Adrenal gland (tissue), 12 donors: ENCODE measurements around the gene TRIM46. TPM values are rescaled to one million over a fixed set of nuclear protein-coding genes. Genes with fewer than 3 reads are reported as not detected.

Source experiments
- DNase-seq, 7 donors: peaks; one replicate each; pipeline ENCODE4 v3.0.0-alpha.2; 2019 to 2020
- H3K27ac ChIP-seq, 5 donors: fragments of 200-600 bp; sonication (generic) in 4 of 5; 1 replicate in 3 of 5; 2 replicates in 2 of 5; pipeline versions ENCODE4 v1.5.1 to v1.8.0; 2016 to 2020; ENCODE audit warnings: mild to moderate bottlenecking in 1 of 5
- H3K27me3 ChIP-seq: fragments of 200-600 bp; 2 replicates; pipeline ENCODE4 v1.8.0; 2021
- H3K36me3 ChIP-seq, 2 donors: fragments of 200-600 bp; replicated peaks in 1 of 2; 1 replicate in 1 of 2; 2 replicates in 1 of 2; pipeline versions ENCODE4 v1.5.1 to v1.8.0; 2018 to 2022
- H3K4me1 ChIP-seq, 2 donors: fragments of 200-600 bp; replicated peaks in 1 of 2; 1 replicate in 1 of 2; 2 replicates in 1 of 2; pipeline versions ENCODE4 v1.5.1 to v1.8.0; 2018 to 2021
- H3K4me3 ChIP-seq, 4 donors: fragments of 200-600 bp; sonication (generic) in 3 of 4; one replicate each; pipeline ENCODE4 v1.5.1; 2016 to 2018
- H3K9me3 ChIP-seq, 3 donors: fragments of 200-600 bp; sonication (generic) in 1 of 3; replicated peaks in 1 of 3; 1 replicate in 2 of 3; 2 replicates in 1 of 3; pipeline versions ENCODE4 v1.5.1 to v1.8.0; 2016 to 2021
- POLR2A ChIP-seq, 2 donors: fragments of 450-650 bp; IDR thresholded peaks; one replicate each; pipeline ENCODE4 v1.6.1; 2017; ENCODE audit warnings: antibody characterized with exemption in 2 of 2, mild to moderate bottlenecking in 2 of 2, moderate library complexity in 1 of 2
- WGBS, 4 donors: extraction: QIAGEN DNeasy Blood & Tissue Kit in 2 of 4; methylation state at CpG; one replicate each; pipeline versions ENCODE4 v1.1.5 to v1.1.7; 2013 to 2017; 5-methylcytosine and 5-hydroxymethylcytosine counted together
- intact Hi-C, 2 donors: fragments of 100-400 bp; cut with DNase I; formaldehyde crosslinking; loops; one replicate each; pipeline versions ENCODE4 v1.14.1 to v1.15.0; 2022 to 2023
- polyA plus RNA-seq, 3 donors: library from polyadenylated mRNA; stranded (reverse); fragments of 200-250 nt in 2 of 3; fragments of 350-450 nt in 1 of 3; fragmentation: Illumina TruSeq in 1 of 3; extraction: RNeasy Lipid Tissue Mini Kit (QIAGEN cat#74804) in 1 of 3; gene quantifications; one replicate each; pipeline ENCODE4 v1.2.3, GENCODE V29; 2013 to 2014
- total RNA-seq, 9 donors: library from RNA; depleted of rRNA in 4 of 9; stranded (reverse); fragments of >200 nt in 4 of 9; fragments of 120-200 nt in 1 of 9; fragmentation: NEBNext Ultra II Directional in 1 of 9; extraction: Animal tissue kit (Norgen Biotek cat#: 25700) in 1 of 9; gene quantifications; one replicate each; pipeline versions ENCODE4 v1.1.0 to v1.2.4, GENCODE V29; 2013 to 2023
- TF ChIP-seq, protein P1 (sequence below), 6 experiments: fragments of 450-650 bp in 4 of 6; fragments of 200-600 bp in 2 of 6; sonication (generic) in 1 of 6; IDR thresholded peaks; 1 replicate in 5 of 6; 2 replicates in 1 of 6; pipeline versions ENCODE4 v1.5.1 to v1.8.0; 2016 to 2021; ENCODE audit warnings: antibody characterized with exemption in 6 of 6, mild to moderate bottlenecking in 2 of 6, moderate library complexity in 1 of 6
- donor health status: healthy with polysubstance abuse.
- donor health status: Bipolar disorder and iron deficiency.
- donor health status: DM: yes; HTN: yes; CAD: no.
- donor health status: DM: no; HTN: no; CAD: no.
- donor health status: DM: no; HTN: no; CAD: no.
- donor health status: DM: yes; HTN: yes; CAD: no.

TRIM46 gene
- total and polyA plus RNA-seq, 12 donors, result 0.19 to 5.6 (median 0.59) TPM; not detected in 2

DNA sequence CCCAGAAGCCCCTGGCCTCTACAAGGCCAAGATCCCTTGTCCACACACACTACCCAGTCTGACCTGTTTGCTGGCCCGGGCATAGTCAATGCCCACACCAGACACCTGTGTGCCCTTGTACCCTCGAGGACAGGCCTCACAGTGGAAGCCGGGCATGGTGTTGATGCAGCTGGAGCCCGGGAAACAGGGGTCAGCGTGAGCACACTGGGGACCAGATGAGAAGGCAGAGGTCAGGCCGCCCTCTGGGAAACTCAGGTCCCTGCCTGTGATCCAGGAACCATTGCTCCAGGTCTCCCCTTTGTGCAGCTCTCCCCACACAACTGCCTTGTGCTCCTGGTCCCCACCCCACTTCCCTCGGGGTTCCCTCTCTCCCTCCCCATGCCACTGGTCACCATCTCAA, 28.5 kb downstream of the TRIM46 start:
- no peaks in the 10 kb centered on the region for H3K36me3 ChIP-seq
- H3K27me3 ChIP-seq, result no peaks in the 10 kb centered on the region
- intact Hi-C loops, result no loop called here
- no peak for TF ChIP-seq POLR2A (IDR thresholded peaks at IDR 0.05)
- TF ChIP-seq, protein P1, sequence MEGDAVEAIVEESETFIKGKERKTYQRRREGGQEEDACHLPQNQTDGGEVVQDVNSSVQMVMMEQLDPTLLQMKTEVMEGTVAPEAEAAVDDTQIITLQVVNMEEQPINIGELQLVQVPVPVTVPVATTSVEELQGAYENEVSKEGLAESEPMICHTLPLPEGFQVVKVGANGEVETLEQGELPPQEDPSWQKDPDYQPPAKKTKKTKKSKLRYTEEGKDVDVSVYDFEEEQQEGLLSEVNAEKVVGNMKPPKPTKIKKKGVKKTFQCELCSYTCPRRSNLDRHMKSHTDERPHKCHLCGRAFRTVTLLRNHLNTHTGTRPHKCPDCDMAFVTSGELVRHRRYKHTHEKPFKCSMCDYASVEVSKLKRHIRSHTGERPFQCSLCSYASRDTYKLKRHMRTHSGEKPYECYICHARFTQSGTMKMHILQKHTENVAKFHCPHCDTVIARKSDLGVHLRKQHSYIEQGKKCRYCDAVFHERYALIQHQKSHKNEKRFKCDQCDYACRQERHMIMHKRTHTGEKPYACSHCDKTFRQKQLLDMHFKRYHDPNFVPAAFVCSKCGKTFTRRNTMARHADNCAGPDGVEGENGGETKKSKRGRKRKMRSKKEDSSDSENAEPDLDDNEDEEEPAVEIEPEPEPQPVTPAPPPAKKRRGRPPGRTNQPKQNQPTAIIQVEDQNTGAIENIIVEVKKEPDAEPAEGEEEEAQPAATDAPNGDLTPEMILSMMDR (IDR thresholded peaks at IDR 0.05), result no peak
- H3K27ac ChIP-seq, result no peak overlapping the region
- DNase-seq, result no peak
- H3K4me3 ChIP-seq, result no peak overlapping the region
- WGBS, 4 donors, result 81 to 91% (median 87%) methylated on average over 3 to 7 of the region's 7 CpGs
- H3K9me3 ChIP-seq, result no peaks in the 10 kb centered on the region
- peaks cover 11 to 13% of the 10 kb centered on the region in 2 donors for H3K4me1 ChIP-seq

DNA sequence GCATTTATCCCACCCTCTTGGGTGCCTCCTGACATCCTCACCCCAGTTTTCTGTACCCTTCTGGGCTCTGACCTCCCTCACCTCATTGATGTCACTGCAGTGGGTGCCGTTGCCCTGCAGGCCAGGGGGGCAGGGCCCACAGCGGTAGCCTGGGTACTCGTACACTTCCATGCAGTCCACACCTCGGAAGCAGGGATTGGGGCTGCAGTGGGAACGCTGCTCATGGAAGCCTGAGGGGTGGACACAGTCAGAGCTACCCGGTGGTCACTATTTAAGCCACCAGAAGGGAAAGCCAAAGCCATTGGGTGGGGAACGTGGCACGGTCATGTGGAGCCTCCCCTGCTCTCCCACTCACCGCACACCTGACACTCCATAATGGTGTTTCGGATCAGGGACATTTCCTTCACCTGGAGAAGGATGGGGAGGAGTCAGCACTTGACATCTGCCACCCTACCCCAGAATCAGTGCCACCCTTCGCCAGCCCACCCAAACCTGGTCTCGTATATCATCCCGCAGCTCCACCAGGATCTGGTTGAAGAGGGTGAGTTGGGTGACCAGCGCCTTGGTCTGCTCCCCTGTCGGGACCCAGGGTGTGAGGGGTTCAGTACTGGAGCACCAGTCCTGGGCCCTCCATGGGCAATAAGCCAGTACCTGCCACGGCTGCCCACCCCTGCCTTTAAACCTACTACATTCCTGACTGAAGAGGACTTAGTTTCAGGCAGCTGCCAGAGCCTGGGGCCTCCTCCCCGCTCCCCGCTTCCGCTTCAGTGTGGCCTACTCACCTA, 29.3 kb downstream of the TRIM46 start:
- Histone ChIP-seq H3K9me3 (no peaks in the 10 kb centered on the region), H3K4me1 (peaks cover 13 to 16% of the 10 kb centered on the region in 2 donors), H3K4me3 (no peak overlapping the region), H3K36me3 (no peaks in the 10 kb centered on the region), H3K27me3 (no peaks in the 10 kb centered on the region), H3K27ac (no peak overlapping the region)
- TF ChIP-seq, protein P1 (IDR thresholded peaks at IDR 0.05), result no peak
- no peak for TF ChIP-seq POLR2A (IDR thresholded peaks at IDR 0.05)
- WGBS, 4 donors, result 89 to 95% (median 91%) methylated on average over 14 to 19 of the region's 19 CpGs
- no peak for DNase-seq
- intact Hi-C loops, result no loop called here

DNA sequence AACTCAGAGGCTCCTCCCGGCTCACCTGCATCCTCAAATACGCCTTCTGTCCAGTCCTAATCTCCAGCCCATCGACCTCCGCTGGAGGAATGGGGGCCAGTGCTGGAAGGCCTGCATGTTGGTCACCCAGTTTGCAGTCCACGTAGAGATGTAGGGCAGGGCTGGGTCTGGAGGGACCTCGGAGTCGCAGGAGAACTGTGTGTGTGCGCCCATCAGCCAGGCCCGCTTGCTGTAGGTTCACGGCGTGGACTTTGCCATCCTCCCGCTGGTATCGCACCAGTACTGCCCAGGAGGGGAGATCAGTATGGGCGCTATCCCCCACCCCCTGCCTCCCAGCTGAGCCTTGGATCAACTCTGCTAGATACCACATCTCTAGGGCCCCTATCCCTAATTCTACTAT, 31.4 kb downstream of the TRIM46 start:
- no peak for DNase-seq
- whole genome bisulfite sequencing, 4 donors, result 92 to 94% (median 93%) methylated on average over 10 to 14 of the region's 14 CpGs

DNA sequence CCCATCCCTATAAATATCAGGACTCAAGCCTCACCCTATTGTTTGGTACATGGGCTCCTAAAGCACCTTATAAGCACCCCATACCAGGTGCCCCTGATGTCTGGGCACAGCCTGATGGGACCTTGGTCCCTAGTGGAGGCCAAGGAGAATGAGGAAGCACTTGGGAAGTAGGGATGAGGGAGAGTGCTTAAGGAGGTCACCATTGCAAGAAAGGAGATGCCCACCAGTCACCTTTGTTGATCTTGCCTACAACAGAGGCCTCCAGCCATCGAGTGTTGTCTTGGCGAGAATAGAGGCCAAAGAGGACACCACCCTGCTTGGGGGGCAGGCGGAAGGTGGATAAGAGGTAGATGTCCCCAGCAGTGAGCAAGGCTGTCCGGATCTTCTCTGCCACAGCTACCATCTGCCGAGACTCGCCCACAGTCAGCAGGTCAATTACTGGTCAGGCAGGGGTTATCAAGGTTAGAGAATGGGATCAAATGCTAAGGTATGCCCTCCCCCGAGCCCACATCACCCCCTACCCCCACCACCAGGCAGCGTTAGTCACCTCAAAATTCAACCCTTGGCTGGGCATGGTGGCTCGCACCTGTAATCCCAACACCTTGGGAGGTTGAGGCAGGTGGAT, 32.4 kb downstream of the TRIM46 start:
- Histone ChIP-seq H3K4me3 (no peak overlapping the region), H3K4me1 (peaks cover 24 to 30% of the 10 kb centered on the region in 2 donors), H3K9me3 (no peaks in the 10 kb centered on the region), H3K27ac (no peak overlapping the region), H3K36me3 (no peaks in the 10 kb centered on the region), H3K27me3 (no peaks in the 10 kb centered on the region)
- DNase-seq, result no peak
- intact Hi-C loops, result loop anchor here in 1 of 2 donors (5.0 kb wide), 1 partner anchor 36 kb away; a partner anchor contains a TSS
- no peak for TF ChIP-seq POLR2A (IDR thresholded peaks at IDR 0.05)
- TF ChIP-seq, protein P1 (IDR thresholded peaks at IDR 0.05), result no peak
- 57 to 70% (median 67%) methylated on average over 8 to 9 of the region's 9 CpGs for WGBS, 4 donors

More for the DNA sequence above, 31.4 kb downstream of the TRIM46 start:
- peaks cover 24 to 27% of the 10 kb centered on the region in 2 donors for H3K4me1 ChIP-seq
- H3K27ac ChIP-seq, result no peak overlapping the region
- no peaks in the 10 kb centered on the region for H3K36me3 ChIP-seq
- no peaks in the 10 kb centered on the region for H3K27me3 ChIP-seq
- H3K9me3 ChIP-seq, result no peaks in the 10 kb centered on the region
- TF ChIP-seq, protein P1 (IDR thresholded peaks at IDR 0.05), result no peak
- no peak for TF ChIP-seq POLR2A (IDR thresholded peaks at IDR 0.05)
- intact Hi-C loops, result loop anchor here in 1 of 2 donors (5.0 kb wide), 1 partner anchor 37 kb away; a partner anchor contains a TSS
- no peak overlapping the region for H3K4me3 ChIP-seq
